A673 (cell line): ENCODE measurements around the gene RGS6.

Experiments
- CTCF ChIP-seq: fragments of 300-800, 200-600 bp; sonication (generic); conservative IDR thresholded peaks from 2 replicates; pipeline ENCODE4 v1.5.1; 2017; ENCODE audit warnings: low read depth, mild to moderate bottlenecking, antibody characterized with exemption, low read length, moderate library complexity, mixed read lengths
- EZH2 ChIP-seq: fragments of 200-600 bp; sonication (generic); IDR thresholded peaks from 2 replicates; pipeline ENCODE4 v1.6.1; 2017; ENCODE audit warnings: borderline replicate concordance, low read depth, mild to moderate bottlenecking, mixed read lengths, antibody characterized with exemption, low read length; ENCODE audit not compliant: poor library complexity, severe bottlenecking

GRCh38 chr14:72389200-72389599, 457.0 kb downstream of the RGS6 start:
- TF ChIP-seq CTCF, result no peak
- no peak for TF ChIP-seq EZH2
